WI38 (cell line): ENCODE measurements around the gene HAND2.

ENCODE experiments used
- H3K4me3 ChIP-seq: 2 replicates; pipeline ENCODE4 v1.5.1; 2011; ENCODE audit warnings: low read depth, mild to moderate bottlenecking, control low read depth, low read length
- CTCF ChIP-seq: IDR thresholded peaks from 2 replicates; pipeline ENCODE4 v1.5.1; 2012; ENCODE audit warnings: low read depth, mild to moderate bottlenecking, control low read depth, low read length

The HAND2 gene

GRCh38 chr4:173524218-173525117 is 5.6 kb downstream of the HAND2 start:
- TF ChIP-seq CTCF: no peak

GRCh38 chr4:173522951-173523395 is 7.1 kb downstream of the HAND2 start:
- TF ChIP-seq CTCF: no peak
- no peak overlapping the region for H3K4me3 ChIP-seq

More at GRCh38 chr4:173524218-173525117, 5.6 kb downstream of the HAND2 start:
- H3K4me3 ChIP-seq: no peak overlapping the region

GRCh38 chr4:173522160-173522950 is 7.7 kb downstream of the HAND2 start:
- H3K4me3 ChIP-seq: peak overlapping the region; percentile 56
- TF ChIP-seq CTCF: no peak

GRCh38 chr4:173521467-173522159 is 8.4 kb downstream of the HAND2 start:
- peak overlapping the region; percentile 56 for H3K4me3 ChIP-seq
- no peak for TF ChIP-seq CTCF

- H3K4me3 ChIP-seq: no peak overlapping the region
- TF ChIP-seq CTCF: no peak
These were observed 9.0 kb downstream of the HAND2 start for GRCh38 chr4:173520921-173521466.

GRCh38 chr4:173519111-173520101 is 10.6 kb downstream of the HAND2 start:
- H3K4me3 ChIP-seq: no peak overlapping the region
- no peak for TF ChIP-seq CTCF
